GM08714 (cell line): ENCODE results near the gene CACNA1D.

ENCODE experiments used
- H3K4me3 ChIP-seq: fragments of 200-500 bp; sonication (Bioruptor generic); 2 replicates; pipeline ENCODE4 v1.5.1; 2014; ENCODE audit warnings: mild to moderate bottlenecking, low read length, inconsistent platforms
- ZNF274 ChIP-seq: IDR thresholded peaks from 2 replicates; pipeline ENCODE4 v1.6.1; 2012; ENCODE audit warnings: mild to moderate bottlenecking, low read depth, low read length

CACNA1D gene

DNA sequence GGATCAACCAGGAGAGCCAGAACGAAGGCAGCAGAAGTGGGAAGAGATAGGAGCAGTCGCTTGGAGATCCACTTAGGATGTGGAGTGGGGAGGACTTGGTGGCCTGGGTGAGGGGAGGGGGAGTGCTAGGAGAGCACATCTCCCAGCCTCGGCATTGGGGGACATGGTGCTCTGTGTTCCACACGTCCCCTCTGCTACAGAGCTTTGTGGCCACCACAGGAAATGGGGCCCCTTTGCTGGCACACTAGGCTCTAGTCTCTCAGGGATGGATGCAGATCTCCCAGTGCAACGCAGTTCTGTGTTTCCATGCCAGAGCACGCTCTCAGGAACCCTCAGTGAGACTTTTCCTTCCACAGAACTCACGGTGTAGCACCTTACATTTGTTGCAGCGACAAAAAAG, 283.1 kb downstream of the CACNA1D start:
- TF ChIP-seq ZNF274, result no peak
- no peak overlapping the region for H3K4me3 ChIP-seq

DNA sequence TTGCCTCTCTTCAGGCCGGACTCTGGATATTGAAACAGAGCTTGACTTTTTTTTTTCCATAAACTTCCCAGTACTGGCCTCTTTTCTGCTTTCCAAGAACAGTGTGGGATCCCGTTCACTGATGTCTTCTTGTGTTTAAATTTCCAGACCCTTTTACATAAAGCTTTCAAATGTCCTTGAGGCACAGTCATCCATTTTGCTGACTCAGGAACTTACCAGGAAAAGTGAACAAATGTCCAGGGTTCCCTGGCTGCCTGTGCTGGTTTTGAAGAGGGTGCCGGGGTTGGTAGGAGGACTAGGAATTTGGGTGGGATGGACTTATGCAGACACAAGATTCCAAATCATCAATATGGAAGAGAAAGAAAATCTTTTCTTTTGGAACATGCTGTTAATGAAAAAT, 283.7 kb downstream of the CACNA1D start:
- TF ChIP-seq ZNF274, result no peak
- H3K4me3 ChIP-seq, result no peak overlapping the region

DNA sequence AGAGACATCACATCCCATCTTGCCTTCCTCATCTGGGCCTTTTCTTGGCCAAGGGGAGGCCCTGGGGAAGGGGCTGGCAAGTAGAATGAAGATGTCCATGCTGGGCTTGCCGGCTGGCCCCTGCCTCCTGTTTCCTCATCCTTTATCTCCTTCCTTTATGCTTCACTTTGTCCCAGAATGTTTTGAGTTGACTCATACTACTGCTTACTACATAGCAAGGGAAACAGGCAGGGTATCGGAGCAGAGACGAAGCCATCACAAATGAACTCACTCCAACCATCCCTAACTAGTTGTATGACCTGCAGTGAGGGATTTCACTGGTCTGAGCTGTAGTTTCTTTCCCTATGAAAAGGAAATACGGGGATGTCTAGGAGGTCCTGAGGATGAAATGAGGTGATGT, 285.8 kb downstream of the CACNA1D start:
- TF ChIP-seq ZNF274, result no peak
- H3K4me3 ChIP-seq, result no peak overlapping the region

DNA sequence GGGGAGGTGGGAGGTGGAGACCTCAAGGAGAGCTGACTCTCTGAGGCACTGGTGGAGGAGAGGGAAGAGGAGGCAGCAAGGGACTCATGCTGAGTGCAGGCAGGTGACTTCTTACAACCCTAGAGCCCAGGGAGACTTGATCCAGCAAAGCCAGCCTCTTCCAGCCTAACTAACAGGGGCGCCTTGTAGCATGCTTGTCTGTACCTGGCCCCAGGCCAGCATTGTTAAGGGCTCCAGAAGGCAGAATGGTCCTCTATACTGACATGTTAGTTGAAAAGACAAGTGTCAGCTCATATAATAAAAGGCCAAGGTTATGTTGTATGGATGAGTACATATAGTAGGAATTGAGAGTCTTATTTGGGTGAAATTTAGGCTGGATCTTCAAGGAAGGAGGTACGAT, 286.4 kb downstream of the CACNA1D start:
- H3K4me3 ChIP-seq, result no peak overlapping the region
- no peak for TF ChIP-seq ZNF274

DNA sequence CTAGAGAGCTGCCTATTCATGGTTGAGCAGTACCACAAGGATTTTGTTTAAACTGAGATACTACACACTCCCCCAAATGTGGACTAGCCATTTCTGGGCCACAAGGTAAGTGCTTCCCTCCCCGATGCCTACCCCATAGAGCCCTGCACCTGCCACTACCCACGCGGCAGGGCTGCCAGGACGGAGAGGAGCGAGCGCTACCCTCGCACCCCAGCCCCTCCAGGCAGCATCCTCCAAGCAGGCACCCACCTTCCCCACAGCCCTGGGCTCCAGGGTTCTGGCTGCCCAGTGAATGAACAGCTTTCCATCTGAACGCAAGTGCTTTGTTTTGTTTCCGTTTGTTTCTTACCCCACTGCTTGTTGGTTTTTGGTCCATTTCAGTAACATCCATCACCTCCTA, 292.6 kb downstream of the CACNA1D start:
- TF ChIP-seq ZNF274, result no peak
- H3K4me3 ChIP-seq, result no peak overlapping the region

DNA sequence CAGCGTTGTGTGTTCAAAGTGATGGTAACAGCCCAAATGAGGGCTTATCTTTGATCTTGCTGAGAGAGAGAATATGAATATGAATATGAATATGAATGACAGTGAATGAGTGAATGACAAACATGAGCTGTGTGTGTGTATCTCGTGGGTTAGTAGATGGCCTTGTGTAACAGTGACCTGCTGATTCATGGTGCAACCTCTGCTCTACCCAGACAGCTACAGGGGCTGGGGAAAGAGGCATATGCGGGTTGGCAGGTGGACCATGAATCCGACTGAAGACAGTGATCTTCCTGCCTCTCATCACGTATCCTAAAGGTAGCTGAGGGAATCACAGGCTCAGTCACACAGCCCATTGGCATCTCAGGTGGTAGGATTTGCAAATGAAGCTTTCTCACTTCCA, 293.6 kb downstream of the CACNA1D start:
- TF ChIP-seq ZNF274, result no peak

DNA sequence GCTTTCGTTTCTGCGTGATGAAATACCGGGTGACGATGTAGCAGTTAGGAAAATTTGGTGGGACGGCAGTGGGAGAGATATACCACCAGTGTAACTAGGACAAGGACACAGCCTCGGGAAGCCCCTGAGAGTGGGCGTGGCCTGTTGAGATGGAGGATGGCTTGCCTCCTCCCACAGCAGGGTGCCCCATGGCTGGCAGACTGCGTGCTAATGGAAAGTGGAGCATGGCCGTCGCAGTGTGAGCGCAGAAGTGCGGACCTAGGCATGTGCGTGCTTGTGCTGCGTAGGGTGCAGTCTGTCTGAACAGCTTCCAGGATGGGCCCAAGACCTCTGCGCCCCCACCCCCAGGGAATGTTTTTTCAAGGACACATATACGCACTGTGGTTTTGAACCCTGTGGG, 295.0 kb downstream of the CACNA1D start:
- TF ChIP-seq ZNF274, result no peak
- H3K4me3 ChIP-seq, result no peak overlapping the region

More for the DNA sequence above, 293.6 kb downstream of the CACNA1D start:
- H3K4me3 ChIP-seq, result no peak overlapping the region

DNA sequence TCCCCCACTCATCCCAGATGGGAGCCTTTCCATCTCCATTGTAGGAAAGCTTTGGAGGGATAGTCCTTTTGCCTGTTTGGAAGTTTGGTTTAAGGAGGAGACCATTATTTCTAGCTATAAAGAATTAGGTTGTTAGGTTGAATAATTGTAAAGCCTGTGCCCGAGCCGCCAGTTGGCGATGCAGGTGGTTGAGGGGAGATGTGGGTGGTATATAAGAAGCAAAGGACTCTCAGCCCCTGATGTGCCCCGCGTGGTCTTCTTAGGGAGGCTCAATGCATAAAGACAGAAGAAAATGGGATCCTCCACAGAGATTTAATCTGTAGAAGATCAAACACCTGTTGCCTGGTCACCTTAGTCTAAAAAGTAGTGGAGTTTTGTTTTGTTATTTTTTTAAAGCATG, 296.1 kb downstream of the CACNA1D start:
- H3K4me3 ChIP-seq, result no peak overlapping the region
- no peak for TF ChIP-seq ZNF274

DNA sequence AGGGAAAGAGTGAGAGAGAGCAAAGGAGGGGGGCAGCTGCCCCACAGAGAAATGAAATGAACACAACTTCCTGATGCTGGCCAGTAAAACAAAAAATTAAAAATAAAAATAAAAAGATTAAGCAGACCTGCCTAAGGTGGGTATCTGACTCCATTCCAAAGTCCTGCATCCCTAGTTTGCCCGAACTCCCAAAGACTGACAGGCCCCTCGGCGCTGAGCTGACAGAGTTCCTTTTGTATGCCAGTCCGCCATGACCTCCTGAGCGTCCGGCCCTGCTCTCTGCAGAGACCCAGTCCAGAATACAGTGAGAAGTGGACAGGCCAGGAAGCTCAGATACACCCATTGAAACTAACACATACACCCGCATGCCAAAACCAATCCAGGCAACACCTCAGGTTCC, 296.9 kb downstream of the CACNA1D start:
- H3K4me3 ChIP-seq, result no peak overlapping the region
- no peak for TF ChIP-seq ZNF274

DNA sequence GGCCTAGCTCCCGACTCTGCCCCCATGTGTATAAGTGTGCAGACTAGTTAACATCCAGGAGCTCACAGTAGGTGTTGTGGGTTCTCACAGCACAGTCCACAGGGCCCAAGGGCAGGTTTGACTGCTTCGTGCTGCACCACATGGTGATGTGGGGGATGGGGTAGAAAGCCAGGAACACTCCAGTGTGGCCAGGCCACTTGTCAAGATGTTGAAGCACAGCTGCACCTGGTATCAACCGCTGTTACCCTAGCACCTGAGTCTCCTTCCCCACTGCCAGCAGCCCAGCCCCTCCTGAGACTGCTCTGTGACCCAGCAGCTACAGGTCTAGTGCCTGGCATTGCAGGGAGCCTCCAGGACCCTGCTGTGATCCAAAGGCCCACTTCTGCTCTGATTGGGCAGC, 298.5 kb downstream of the CACNA1D start:
- no peak overlapping the region for H3K4me3 ChIP-seq
- TF ChIP-seq ZNF274, result no peak

DNA sequence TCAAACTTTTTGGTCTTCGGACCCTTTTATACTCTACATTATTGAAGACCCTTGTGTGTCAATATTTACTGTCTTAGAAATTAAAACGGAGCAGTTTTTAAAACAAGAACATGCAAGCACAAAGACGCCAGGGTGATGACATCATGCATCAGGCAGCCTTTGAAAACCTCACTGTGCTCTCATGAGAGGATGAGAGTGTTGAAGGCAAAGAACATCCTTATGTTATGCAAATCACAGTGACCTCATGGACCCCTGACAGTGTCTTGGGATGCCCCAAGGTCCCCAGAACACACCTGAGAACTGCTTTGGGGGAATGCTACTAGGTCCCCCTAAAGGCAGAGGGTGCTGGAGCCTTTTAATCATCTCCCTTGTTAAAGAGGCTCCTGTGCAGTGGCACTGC, 300.2 kb downstream of the CACNA1D start:
- H3K4me3 ChIP-seq, result no peak overlapping the region
- no peak for TF ChIP-seq ZNF274

DNA sequence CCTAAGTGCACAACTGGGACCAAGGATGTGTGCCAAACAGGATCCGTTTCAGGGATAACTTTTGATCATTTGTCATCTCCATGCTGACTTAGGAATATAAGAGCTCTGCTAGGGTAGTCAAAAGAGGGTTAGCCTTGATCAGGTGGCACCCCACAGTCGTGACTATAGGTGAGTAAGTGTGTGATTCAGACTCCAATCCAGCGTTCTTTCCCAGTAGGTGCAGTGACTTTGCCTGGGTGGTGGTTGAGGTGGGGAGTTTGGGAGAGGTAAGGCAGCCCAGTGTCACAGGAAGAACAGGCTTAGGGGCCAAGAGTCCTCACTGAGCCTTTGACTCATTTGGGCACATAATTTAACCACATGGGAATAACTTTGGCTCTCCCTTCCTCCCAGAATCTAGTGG, 300.8 kb downstream of the CACNA1D start:
- no peak overlapping the region for H3K4me3 ChIP-seq
- no peak for TF ChIP-seq ZNF274

DNA sequence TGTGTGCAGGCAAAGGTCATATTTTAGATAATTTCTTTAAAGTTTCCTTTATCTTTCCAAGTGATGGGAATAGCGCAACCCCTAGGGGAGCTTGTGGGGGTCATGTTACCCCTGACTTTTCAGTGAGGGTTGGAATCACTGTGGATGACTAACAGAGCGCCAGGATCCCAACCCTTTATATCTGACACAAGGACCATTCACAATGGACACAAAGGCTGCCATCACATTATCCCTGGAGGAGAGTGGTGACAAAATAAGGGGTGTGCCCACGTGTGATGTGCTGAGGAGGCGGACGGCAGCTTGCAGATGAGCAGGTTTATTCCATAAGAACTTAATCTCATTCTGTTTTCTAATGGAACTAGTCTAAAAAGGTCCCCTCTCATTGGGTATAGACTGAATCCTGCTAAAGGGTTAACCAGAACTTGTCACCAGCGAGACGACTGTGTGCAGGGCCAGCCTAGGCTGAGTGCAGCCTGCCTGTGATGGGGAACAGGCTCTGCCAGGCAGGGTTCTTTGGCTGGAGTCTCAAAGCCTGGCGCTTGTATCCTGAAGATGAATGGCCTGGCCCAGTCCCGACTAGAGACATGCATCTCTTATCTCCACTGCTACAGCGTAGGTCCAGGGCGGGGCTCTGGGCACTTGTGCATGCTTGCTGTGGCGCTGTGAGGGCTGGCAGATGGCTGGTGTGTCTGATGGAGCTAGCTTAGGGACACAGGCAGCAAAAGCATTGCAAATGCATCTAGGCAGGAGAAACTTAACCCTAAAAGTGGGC, 301.6 kb downstream of the CACNA1D start:
- H3K4me3 ChIP-seq, result no peak overlapping the region

DNA sequence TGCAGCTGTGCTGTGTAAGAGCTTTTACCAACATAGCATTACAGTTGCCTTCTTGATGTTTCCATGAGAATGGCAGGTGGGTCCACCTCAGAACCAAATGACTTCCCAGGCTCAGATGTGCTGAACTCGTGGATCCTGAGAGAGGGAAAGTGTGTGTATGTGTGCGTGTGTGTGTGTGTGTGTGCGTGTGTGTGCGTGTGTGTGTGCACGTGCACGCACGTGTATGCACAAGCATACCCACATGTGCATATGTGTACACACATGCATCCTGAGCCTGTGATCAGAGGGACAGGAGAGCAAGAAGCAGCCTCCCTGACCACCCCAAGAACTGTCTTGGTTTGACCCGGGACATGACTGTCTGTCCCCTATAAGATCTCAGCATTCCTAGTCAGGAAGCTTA, 303.7 kb downstream of the CACNA1D start:
- no peak overlapping the region for H3K4me3 ChIP-seq
- TF ChIP-seq ZNF274, result no peak

More for the DNA sequence above, 301.6 kb downstream of the CACNA1D start:
- no peak for TF ChIP-seq ZNF274

DNA sequence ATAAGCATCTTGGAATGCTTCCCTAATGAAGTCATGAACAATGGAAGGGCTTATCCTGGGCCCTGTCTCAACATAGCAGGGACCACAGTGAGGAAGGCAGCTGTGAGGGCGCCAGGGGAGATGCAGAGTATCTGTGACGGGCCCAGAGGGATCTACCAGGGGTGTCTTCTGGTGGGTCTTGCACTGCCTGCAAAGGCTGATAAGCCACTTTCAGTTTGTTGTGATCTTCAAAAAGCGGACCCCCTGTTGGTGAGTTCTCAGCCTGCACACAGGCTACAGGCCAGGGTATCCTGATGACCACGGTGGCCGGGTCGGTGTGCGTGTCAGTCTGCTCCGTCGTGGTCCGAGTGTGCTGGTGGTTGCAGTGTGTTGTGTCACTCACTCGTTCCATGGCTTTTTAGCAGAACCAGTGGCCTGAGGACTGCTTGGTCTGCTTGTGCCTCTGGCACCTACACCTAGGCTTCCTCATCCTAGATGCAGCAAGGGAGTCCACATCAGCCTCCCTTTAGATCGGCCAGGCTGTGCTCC, 305.0 kb downstream of the CACNA1D start:
- TF ChIP-seq ZNF274, result no peak
- H3K4me3 ChIP-seq, result no peak overlapping the region
